22Rv1 (cell line): ENCODE measurements around the gene STK11IP.

ENCODE experiments used
- CTCF ChIP-seq: fragments of 450-650 bp; IDR thresholded peaks from 2 replicates; pipeline ENCODE4 v1.5.1; 2017; ENCODE audit warnings: mild to moderate bottlenecking
- ZFX ChIP-seq: fragments of 450-650 bp; IDR thresholded peaks from 2 replicates; pipeline ENCODE4 v1.6.1; 2017; ENCODE audit warnings: antibody characterized with exemption, borderline replicate concordance

DNA sequence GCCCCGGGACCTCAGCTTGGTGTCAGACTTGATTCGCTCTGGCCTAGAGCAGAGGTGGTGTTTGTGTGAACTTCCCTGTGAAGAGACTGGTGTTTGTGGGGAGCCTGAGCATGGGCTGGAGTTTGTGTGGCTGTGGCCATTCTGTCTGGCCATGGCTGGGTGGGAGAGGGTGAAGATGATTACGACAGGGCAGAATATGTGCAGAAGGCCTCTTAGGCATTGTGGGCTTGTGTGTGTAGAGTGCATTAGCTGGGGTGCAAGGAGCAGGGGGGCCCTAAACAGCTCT lies 36.8 kb upstream of the STK11IP start:
- no peak for TF ChIP-seq CTCF
- TF ChIP-seq ZFX, result no peak
